GM12878 (cell line): ENCODE measurements around the gene PATL1. TPM values are rescaled to one million over a fixed set of nuclear protein-coding genes. Genes with fewer than 3 reads are reported as not detected.

ENCODE experiments used
- ATF3 ChIP-seq: IDR thresholded peaks from 2 replicates; pipeline ENCODE4 v1.6.1; 2011; ENCODE audit warnings: low read depth, mild to moderate bottlenecking, low read length, moderate library complexity, borderline replicate concordance; ENCODE audit errors: extremely low read depth
- BACH1 ChIP-seq: fragments of 450-650 bp; IDR thresholded peaks from 2 replicates; pipeline ENCODE4 v1.6.1; 2017; ENCODE audit warnings: mild to moderate bottlenecking, borderline replicate concordance
- BCLAF1 ChIP-seq: fragments of 450-650 bp; IDR thresholded peaks from 2 replicates; pipeline ENCODE4 v1.6.1; 2017; ENCODE audit warnings: antibody characterized with exemption, mild to moderate bottlenecking, moderate library complexity
- BHLHE40 ChIP-seq, 2 experiments: fragments of 450-650 bp in 1 of 2; IDR thresholded peaks; 2 replicates each; pipeline ENCODE4 v1.6.1; 2011 to 2017; ENCODE audit warnings: low read depth in 2 of 2, borderline replicate concordance in 1 of 2, improper control_type of control experiment in 1 of 2, low read length in 1 of 2, mild to moderate bottlenecking in 1 of 2
- GABPA ChIP-seq: IDR thresholded peaks from 2 replicates; pipeline ENCODE4 v1.6.1; 2014; ENCODE audit warnings: antibody characterized with exemption, low read depth, mild to moderate bottlenecking, inconsistent platforms
- IKZF2 ChIP-seq, 2 experiments: fragments of 450-650 bp; IDR thresholded peaks; 2 replicates each; pipeline ENCODE4 v1.6.1; 2017; ENCODE audit warnings: mild to moderate bottlenecking in 2 of 2, moderate library complexity in 2 of 2
- MAX ChIP-seq: IDR thresholded peaks from 2 replicates; pipeline ENCODE4 v1.6.1; 2012; ENCODE audit warnings: low read depth, low read length, improper control_type of control experiment
- MTA2 ChIP-seq: fragments of 450-650 bp; IDR thresholded peaks from 2 replicates; pipeline ENCODE4 v1.6.1; 2016; ENCODE audit warnings: low read depth, mild to moderate bottlenecking, moderate library complexity
- MXI1 ChIP-seq: fragments of 150-350 bp; IDR thresholded peaks from 2 replicates; pipeline ENCODE4 v1.6.1; 2011; ENCODE audit warnings: low read depth, mild to moderate bottlenecking, inconsistent platforms, low read length, improper control_type of control experiment
- NBN ChIP-seq: fragments of 450-650 bp; IDR thresholded peaks from 2 replicates; pipeline ENCODE4 v1.6.1; 2016
- NFYA ChIP-seq: IDR thresholded peaks from 2 replicates; pipeline ENCODE4 v1.6.1; 2011; ENCODE audit warnings: low read depth, mild to moderate bottlenecking, low read length, improper control_type of control experiment, borderline replicate concordance
- NR2F1 ChIP-seq: fragments of 450-650 bp; conservative IDR thresholded peaks from 2 replicates; pipeline ENCODE4 v1.6.1; 2017; ENCODE audit warnings: mild to moderate bottlenecking
- POLR2AphosphoS5 ChIP-seq: IDR thresholded peaks from 2 replicates; pipeline ENCODE4 v1.6.1; 2011; ENCODE audit warnings: mild to moderate bottlenecking, low read length, inconsistent platforms
- RB1 ChIP-seq: fragments of 450-650 bp; formaldehyde crosslinking; IDR thresholded peaks from 2 replicates; pipeline ENCODE4 v1.6.1; 2017; ENCODE audit warnings: mild to moderate bottlenecking, borderline replicate concordance
- RCOR1 ChIP-seq: conservative IDR thresholded peaks from 2 replicates; pipeline ENCODE4 v1.6.1; 2012; ENCODE audit warnings: low read depth, low read length, improper control_type of control experiment
- SKIL ChIP-seq: fragments of 450-650 bp; IDR thresholded peaks from 2 replicates; pipeline ENCODE4 v1.6.1; 2017; ENCODE audit warnings: mild to moderate bottlenecking, low read depth, inconsistent platforms; ENCODE audit not compliant: poor library complexity, severe bottlenecking
- SMARCA5 ChIP-seq: fragments of 450-650 bp; IDR thresholded peaks from 2 replicates; pipeline ENCODE4 v1.6.1; 2017; ENCODE audit warnings: mild to moderate bottlenecking
- SPI1 ChIP-seq: IDR thresholded peaks from 2 replicates; pipeline ENCODE4 v1.6.1; 2011; ENCODE audit warnings: low read depth, mild to moderate bottlenecking, low read length, moderate library complexity, borderline replicate concordance; ENCODE audit not compliant: insufficient read depth
- TAF1 ChIP-seq: IDR thresholded peaks from 2 replicates; pipeline ENCODE4 v1.6.1; 2011; ENCODE audit warnings: mild to moderate bottlenecking, low read depth, low read length, borderline replicate concordance
- TARDBP ChIP-seq: IDR thresholded peaks from 2 replicates; pipeline ENCODE4 v1.6.1; 2016; ENCODE audit warnings: borderline replicate concordance
- ZZZ3 ChIP-seq: IDR thresholded peaks from 2 replicates; pipeline ENCODE4 v1.6.1; 2011; ENCODE audit warnings: low read depth; ENCODE audit not compliant: control insufficient read depth, insufficient read length
- polyA plus RNA-seq, 11 experiments: library from polyadenylated mRNA; depleted of rRNA in 4 of 11; unstranded in 6 of 11; stranded (reverse) in 5 of 11; fragments of >200 nt; fragmentation: Nextera tagmentation in 4 of 11; fragmentation: Illumina TruSeq in 1 of 11; extraction: Ambion mirVana in 4 of 11; extraction: Trizol in 1 of 11; gene quantifications; 1 replicate in 1 of 11; 2 replicates in 10 of 11; pipeline versions ENCODE4 v1.2.1 to v1.2.3, GENCODE V29; 2011 to 2016; ENCODE audit warnings: inconsistent platforms in 2 of 11, missing spikeins in 2 of 11, low read depth in 1 of 11
- total RNA-seq, 4 experiments: library from RNA; depleted of rRNA in 3 of 4; stranded (reverse); fragments of >200 nt in 3 of 4; fragmentation: Illumina TruSeq in 1 of 4; extraction: Trizol in 1 of 4; gene quantifications; 2 replicates each; pipeline versions ENCODE4 v1.2.1 to v1.2.3, GENCODE V29; 2013 to 2021

PATL1 gene
- total and polyA plus RNA-seq, 10 of the 15 experiments (the other 5 are each of a cell fraction or from before 2014, with no cell fraction given) = 5.3 to 62.0 (median 14.9) TPM

GRCh38 chr11:59616396-59616982 lies 52.3 kb downstream of the PATL1 start (continued):
- TF ChIP-seq BCLAF1 = 0 out of 2 replicates have a peak, but pooled peaks have one; percentile 37
- peak; percentile 33; the same call in 1 of the 2 replicates for TF ChIP-seq NR2F1
- 0 out of 2 replicates have a peak, but pooled peaks have one; percentile 52 for TF ChIP-seq TAF1
- TF ChIP-seq POLR2AphosphoS5 = peak; percentile 91
- peak; percentile 65; the same call in 1 of the 2 replicates for TF ChIP-seq SPI1
- no peak for TF ChIP-seq TARDBP
- no peak for TF ChIP-seq SKIL
- TF ChIP-seq MTA2 = peak; percentile 41; the same call in 1 of the 2 replicates
- TF ChIP-seq SMARCA5 = peak; percentile 15; the same call in 1 of the 2 replicates
- TF ChIP-seq MAX = peak; percentile 73; the same call in 1 of the 2 replicates
- TF ChIP-seq IKZF2 (IDR thresholded peaks at IDR 0.05) = peak in 1 of 2 experiments; percentile 36; a peak in 2 of 4 replicates
- no peak for TF ChIP-seq ZZZ3
- peak; percentile 42 to 48; a peak in 3 of 4 replicates for TF ChIP-seq BHLHE40 (IDR thresholded peaks at IDR 0.05; ENCODE audit: borderline replicate concordance in 1 of 2, low read depth in 2 of 2, low read length in 1 of 2)
- TF ChIP-seq GABPA = no peak
- peak; percentile 34; the same call in 1 of the 2 replicates for TF ChIP-seq RB1
- TF ChIP-seq MXI1 = peak; percentile 84; the same call in 1 of the 2 replicates
- 0 out of 2 replicates have a peak, but pooled peaks have one; percentile 38 for TF ChIP-seq BACH1
- no peak for TF ChIP-seq RCOR1
- TF ChIP-seq NFYA = no peak
- no peak for TF ChIP-seq ATF3
- TF ChIP-seq NBN = no peak
